Measurements from ENCODE around the gene TMC4.

- TF ChIP-seq POLR2A (IDR thresholded peaks at IDR 0.05), result no peak
- TF ChIP-seq, protein P1, sequence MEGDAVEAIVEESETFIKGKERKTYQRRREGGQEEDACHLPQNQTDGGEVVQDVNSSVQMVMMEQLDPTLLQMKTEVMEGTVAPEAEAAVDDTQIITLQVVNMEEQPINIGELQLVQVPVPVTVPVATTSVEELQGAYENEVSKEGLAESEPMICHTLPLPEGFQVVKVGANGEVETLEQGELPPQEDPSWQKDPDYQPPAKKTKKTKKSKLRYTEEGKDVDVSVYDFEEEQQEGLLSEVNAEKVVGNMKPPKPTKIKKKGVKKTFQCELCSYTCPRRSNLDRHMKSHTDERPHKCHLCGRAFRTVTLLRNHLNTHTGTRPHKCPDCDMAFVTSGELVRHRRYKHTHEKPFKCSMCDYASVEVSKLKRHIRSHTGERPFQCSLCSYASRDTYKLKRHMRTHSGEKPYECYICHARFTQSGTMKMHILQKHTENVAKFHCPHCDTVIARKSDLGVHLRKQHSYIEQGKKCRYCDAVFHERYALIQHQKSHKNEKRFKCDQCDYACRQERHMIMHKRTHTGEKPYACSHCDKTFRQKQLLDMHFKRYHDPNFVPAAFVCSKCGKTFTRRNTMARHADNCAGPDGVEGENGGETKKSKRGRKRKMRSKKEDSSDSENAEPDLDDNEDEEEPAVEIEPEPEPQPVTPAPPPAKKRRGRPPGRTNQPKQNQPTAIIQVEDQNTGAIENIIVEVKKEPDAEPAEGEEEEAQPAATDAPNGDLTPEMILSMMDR (IDR thresholded peaks at IDR 0.05), result no peak
Measured at GRCh38 chr19:54124393-54124792, 48.6 kb downstream of the TMC4 start.
